Sigmoid colon (tissue), 4 donors: ENCODE measurements around the gene MAP1A.

ENCODE experiments used
- EP300 ChIP-seq, 4 donors: sonication (generic); formaldehyde crosslinking; IDR thresholded peaks; one replicate each; pipeline ENCODE4 v1.6.1; 2017; ENCODE audit warnings: antibody characterized with exemption in 4 of 4
- POLR2AphosphoS5 ChIP-seq, 4 donors: sonication (generic); formaldehyde crosslinking; IDR thresholded peaks; one replicate each; pipeline ENCODE4 v1.6.1; 2017; ENCODE audit warnings: antibody characterized with exemption in 4 of 4
- TF ChIP-seq, protein P1 (sequence below), 4 experiments: fragments of 450-650 bp in 3 of 4; fragments of 200-600 bp in 1 of 4; IDR thresholded peaks; one replicate each; pipeline ENCODE4 v1.5.1; 2016 to 2019; ENCODE audit warnings: antibody characterized with exemption in 4 of 4, mild to moderate bottlenecking in 3 of 4, moderate library complexity in 2 of 4

DNA sequence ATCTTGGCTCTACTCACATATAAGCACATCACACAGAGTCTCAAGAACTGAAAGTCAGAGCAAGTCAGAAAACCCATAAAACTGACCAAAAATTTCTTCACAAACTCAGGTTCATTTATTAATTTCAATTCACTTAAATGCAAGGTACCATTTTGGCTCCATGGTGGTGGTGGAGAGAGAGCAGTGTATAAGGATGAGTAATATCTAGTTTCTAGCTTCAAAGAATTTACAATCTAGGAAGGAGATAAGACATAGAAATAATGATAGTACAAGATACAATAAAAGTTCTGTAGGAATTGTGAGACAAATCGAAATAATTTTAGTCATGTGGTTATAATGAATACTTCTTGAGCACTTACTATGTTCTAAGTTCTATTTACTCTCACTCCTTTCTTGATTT lies 17.8 kb upstream of the MAP1A start:
- TF ChIP-seq, protein P1, sequence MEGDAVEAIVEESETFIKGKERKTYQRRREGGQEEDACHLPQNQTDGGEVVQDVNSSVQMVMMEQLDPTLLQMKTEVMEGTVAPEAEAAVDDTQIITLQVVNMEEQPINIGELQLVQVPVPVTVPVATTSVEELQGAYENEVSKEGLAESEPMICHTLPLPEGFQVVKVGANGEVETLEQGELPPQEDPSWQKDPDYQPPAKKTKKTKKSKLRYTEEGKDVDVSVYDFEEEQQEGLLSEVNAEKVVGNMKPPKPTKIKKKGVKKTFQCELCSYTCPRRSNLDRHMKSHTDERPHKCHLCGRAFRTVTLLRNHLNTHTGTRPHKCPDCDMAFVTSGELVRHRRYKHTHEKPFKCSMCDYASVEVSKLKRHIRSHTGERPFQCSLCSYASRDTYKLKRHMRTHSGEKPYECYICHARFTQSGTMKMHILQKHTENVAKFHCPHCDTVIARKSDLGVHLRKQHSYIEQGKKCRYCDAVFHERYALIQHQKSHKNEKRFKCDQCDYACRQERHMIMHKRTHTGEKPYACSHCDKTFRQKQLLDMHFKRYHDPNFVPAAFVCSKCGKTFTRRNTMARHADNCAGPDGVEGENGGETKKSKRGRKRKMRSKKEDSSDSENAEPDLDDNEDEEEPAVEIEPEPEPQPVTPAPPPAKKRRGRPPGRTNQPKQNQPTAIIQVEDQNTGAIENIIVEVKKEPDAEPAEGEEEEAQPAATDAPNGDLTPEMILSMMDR (IDR thresholded peaks at IDR 0.05): no peak
- TF ChIP-seq POLR2AphosphoS5 (IDR thresholded peaks at IDR 0.05) (no peak), EP300 (IDR thresholded peaks at IDR 0.05) (no peak)
